Ramos (cell line): ENCODE measurements around the gene ITGB6.
"Not testable (repeated sequence)": the region's sequence is repeated elsewhere in the genome, so short reads cannot be mapped to it uniquely, and the experiment has no call there.

Experiments
- in situ Hi-C: fragments of 300-500 bp; cut with MboI; formaldehyde crosslinking; loops from one replicate; pipeline ENCODE4 v1.14.3; 2022; ENCODE audit warnings: low sequenced_read_pairs; ENCODE audit not compliant: unreplicated experiment

The ITGB6 gene

GRCh38 chr2:160197587-160197986 is 2.5 kb downstream of the ITGB6 start:
- in situ Hi-C loops: no loop called here

- in situ Hi-C loops: no loop called here
These were observed 5.1 kb downstream of the ITGB6 start for GRCh38 chr2:160194946-160195345.

GRCh38 chr2:160194351-160194750 is 5.7 kb downstream of the ITGB6 start:
- in situ Hi-C loops: no loop called here

GRCh38 chr2:160181146-160181836 is 18.8 kb downstream of the ITGB6 start:
- in situ Hi-C loops: not testable (repeated sequence)

- in situ Hi-C loops: not testable (repeated sequence)
These were observed 19.4 kb downstream of the ITGB6 start for GRCh38 chr2:160180690-160181089.

- in situ Hi-C loops: no loop called here
These were observed 19.9 kb downstream of the ITGB6 start for GRCh38 chr2:160180172-160180571.

GRCh38 chr2:160175169-160176134 is 24.6 kb downstream of the ITGB6 start:
- in situ Hi-C loops: no loop called here

- in situ Hi-C loops: no loop called here
These were observed 25.8 kb downstream of the ITGB6 start for GRCh38 chr2:160174322-160174721.

GRCh38 chr2:160169988-160170387 is 30.1 kb downstream of the ITGB6 start:
- in situ Hi-C loops: no loop called here

- in situ Hi-C loops: no loop called here
These were observed 30.6 kb downstream of the ITGB6 start for GRCh38 chr2:160169471-160169870.

- in situ Hi-C loops: no loop called here
These were observed 31.2 kb downstream of the ITGB6 start for GRCh38 chr2:160168878-160169277.

GRCh38 chr2:160167089-160167740 is 32.9 kb downstream of the ITGB6 start:
- in situ Hi-C loops: no loop called here

GRCh38 chr2:160165996-160166395 is 34.1 kb downstream of the ITGB6 start:
- in situ Hi-C loops: no loop called here

GRCh38 chr2:160165081-160165480 is 35.0 kb downstream of the ITGB6 start:
- in situ Hi-C loops: no loop called here

GRCh38 chr2:160157861-160158829 is 41.9 kb downstream of the ITGB6 start:
- in situ Hi-C loops: no loop called here

GRCh38 chr2:160156665-160157064 is 43.4 kb downstream of the ITGB6 start:
- in situ Hi-C loops: no loop called here

- in situ Hi-C loops: no loop called here
These were observed 44.0 kb downstream of the ITGB6 start for GRCh38 chr2:160156100-160156499.

GRCh38 chr2:160148419-160148818 is 51.7 kb downstream of the ITGB6 start:
- in situ Hi-C loops: not testable (repeated sequence)

- in situ Hi-C loops: no loop called here
These were observed 54.6 kb downstream of the ITGB6 start for GRCh38 chr2:160145471-160145870.
